ENCODE data around the gene GJA4. TPM values are rescaled to one million over a fixed set of nuclear protein-coding genes. Genes with fewer than 3 reads are reported as not detected.
A peak's percentile ranks its signal among the peaks of the same experiment; 100 is the strongest.

The GJA4 gene
- total RNA-seq, 1 experiment from 2014 or later = 1.4 TPM

DNA sequence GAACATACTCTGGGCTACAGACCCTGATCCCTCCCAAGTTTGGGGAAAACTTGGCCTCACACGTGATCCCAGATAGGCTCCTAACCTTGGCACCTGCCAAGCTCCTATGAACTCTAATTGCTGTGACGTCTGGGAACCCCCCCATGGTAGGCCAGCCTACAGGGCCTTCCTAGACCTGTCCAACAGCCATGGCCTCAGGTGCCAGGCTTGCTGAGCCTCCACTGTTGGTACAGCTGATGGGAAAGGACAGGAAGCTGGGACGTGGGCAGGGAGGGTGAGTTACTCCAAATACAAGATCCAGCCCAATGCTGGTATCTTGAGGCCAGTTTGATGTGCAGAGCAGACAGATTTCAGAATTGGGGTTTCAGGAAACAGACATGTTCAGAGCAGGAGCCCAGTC lies 47.6 kb downstream of the GJA4 start:
- peak; percentile 6 for DNase-seq
- Histone ChIP-seq H4K5ac (ENCODE audit: insufficient read length, low read depth, low read length) (no peak overlapping the region), H3K79me2 (ENCODE audit: insufficient read depth, low read length) (no peaks in the 10 kb centered on the region), H4K91ac (ENCODE audit: insufficient read length, low read depth, low read length) (no peak overlapping the region), H3K79me1 (ENCODE audit: insufficient read depth, low read depth, low read length, poor library complexity, severe bottlenecking) (no peaks in the 10 kb centered on the region), H2BK20ac (ENCODE audit: low read depth, low read length, poor library complexity, severe bottlenecking) (no peak overlapping the region), H3K9me3 (ENCODE audit: control insufficient read depth, low read depth, low read length) (no peaks in the 10 kb centered on the region), H2BK12ac (ENCODE audit: insufficient read length, low read depth, low read length) (no peak overlapping the region), H2BK15ac (ENCODE audit: low read depth, low read length) (no peak overlapping the region), H3T11ph (ENCODE audit: low read length) (no peak overlapping the region), H3K4me2 (ENCODE audit: insufficient read depth, insufficient read length, low read length) (no peak overlapping the region), H3K4ac (ENCODE audit: low read depth, low read length) (no peak overlapping the region), H4K20me1 (ENCODE audit: control insufficient read depth, insufficient read depth, insufficient read length) (no peaks in the 10 kb centered on the region), H2BK5ac (ENCODE audit: insufficient read length, low read length) (no peak overlapping the region), H3K18ac (ENCODE audit: insufficient read length, low read depth, low read length) (no peak overlapping the region), H3K56ac (ENCODE audit: insufficient read length, low read depth, low read length) (no peak overlapping the region), H2AK5ac (ENCODE audit: insufficient read length, low read length) (no peak overlapping the region), H3K4me1 (ENCODE audit: insufficient read depth, low read length) (peaks cover 4% of the 10 kb centered on the region; the same call in 1 of the 2 replicates), H3K9ac (ENCODE audit: extremely low read depth, insufficient read length, low read length) (no peak overlapping the region), H3K27ac (ENCODE audit: insufficient read length, low read depth, low read length) (no peak overlapping the region), H3K27me3 (ENCODE audit: insufficient read depth, low read length) (no peaks in the 10 kb centered on the region), H2AFZ (ENCODE audit: low read length) (no peak overlapping the region), H4K8ac (replicated peaks; ENCODE audit: insufficient read length, low read depth, low read length) (no peak overlapping the region), H3K14ac (ENCODE audit: insufficient read depth, low read length) (no peak overlapping the region), H2BK120ac (ENCODE audit: low read depth, low read length, poor library complexity, severe bottlenecking) (no peak overlapping the region), H3K23me2 (ENCODE audit: insufficient read length, low read depth, low read length, poor library complexity, severe bottlenecking) (no peaks in the 10 kb centered on the region), H3K23ac (ENCODE audit: insufficient read length, low read depth, low read length) (no peak overlapping the region)
- no peaks in the 10 kb centered on the region for H3K36me3 Mint-ChIP-seq (ENCODE audit: insufficient read depth in 1 of 3, low read depth in 3 of 3)
- TF ChIP-seq, protein P1, sequence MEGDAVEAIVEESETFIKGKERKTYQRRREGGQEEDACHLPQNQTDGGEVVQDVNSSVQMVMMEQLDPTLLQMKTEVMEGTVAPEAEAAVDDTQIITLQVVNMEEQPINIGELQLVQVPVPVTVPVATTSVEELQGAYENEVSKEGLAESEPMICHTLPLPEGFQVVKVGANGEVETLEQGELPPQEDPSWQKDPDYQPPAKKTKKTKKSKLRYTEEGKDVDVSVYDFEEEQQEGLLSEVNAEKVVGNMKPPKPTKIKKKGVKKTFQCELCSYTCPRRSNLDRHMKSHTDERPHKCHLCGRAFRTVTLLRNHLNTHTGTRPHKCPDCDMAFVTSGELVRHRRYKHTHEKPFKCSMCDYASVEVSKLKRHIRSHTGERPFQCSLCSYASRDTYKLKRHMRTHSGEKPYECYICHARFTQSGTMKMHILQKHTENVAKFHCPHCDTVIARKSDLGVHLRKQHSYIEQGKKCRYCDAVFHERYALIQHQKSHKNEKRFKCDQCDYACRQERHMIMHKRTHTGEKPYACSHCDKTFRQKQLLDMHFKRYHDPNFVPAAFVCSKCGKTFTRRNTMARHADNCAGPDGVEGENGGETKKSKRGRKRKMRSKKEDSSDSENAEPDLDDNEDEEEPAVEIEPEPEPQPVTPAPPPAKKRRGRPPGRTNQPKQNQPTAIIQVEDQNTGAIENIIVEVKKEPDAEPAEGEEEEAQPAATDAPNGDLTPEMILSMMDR (conservative IDR thresholded peaks at IDR 0.05) = no peak
- no peaks in the 10 kb centered on the region for H3K9me3 Mint-ChIP-seq
- WGBS (ENCODE audit: extremely low coverage, insufficient read length, low lambda C conversion rate) = no CpG with 5 or more reads among the region's 3 CpGs
- H3K27me3 Mint-ChIP-seq (ENCODE audit: low read depth) = no peaks in the 10 kb centered on the region; the same call in 1 of the 2 replicates
- H3K4me3 Mint-ChIP-seq = no peak overlapping the region
- H3K4me1 Mint-ChIP-seq = peaks cover 27 to 34% of the 10 kb centered on the region in 2 experiments
- no peak overlapping the region for H3K27ac Mint-ChIP-seq
